HepG2 (cell line): ENCODE measurements around the gene BPIFB6. TPM values are rescaled to one million over a fixed set of nuclear protein-coding genes. Genes with fewer than 3 reads are reported as not detected.

Experiments
- ATF7 ChIP-seq, 2 experiments: fragments of 450-650 bp in 1 of 2; sonication (generic) in 1 of 2; formaldehyde crosslinking in 1 of 2; IDR thresholded peaks; 2 replicates each; pipeline versions ENCODE4 v1.4.0 to v1.6.1; 2016 to 2020; ENCODE audit warnings: antibody characterized with exemption in 1 of 2, mild to moderate bottlenecking in 1 of 2, missing genetic modification reagents in 1 of 2
- CBX2 ChIP-seq, 2 experiments: fragments of 200-600 bp in 1 of 2; sonication (generic); formaldehyde crosslinking in 1 of 2; IDR thresholded peaks; 2 replicates each; pipeline versions ENCODE4 v1.7.0 to v1.8.1; 2018 to 2022; ENCODE audit warnings: low read depth in 2 of 2, low read length in 1 of 2, mild to moderate bottlenecking in 1 of 2, missing genetic modification reagents in 1 of 2
- CENPBD1 ChIP-seq: sonication (generic); formaldehyde crosslinking; IDR thresholded peaks from 2 replicates; pipeline ENCODE4 v1.8.0; 2022; ENCODE audit warnings: missing genetic modification reagents, low read depth, mild to moderate bottlenecking, borderline replicate concordance
- GATAD2A ChIP-seq: IDR thresholded peaks from 2 replicates; pipeline ENCODE4 v1.6.1; 2016
- HHEX ChIP-seq: IDR thresholded peaks from 2 replicates; pipeline ENCODE4 v1.6.1; 2016; ENCODE audit warnings: control low read depth
- IRF9 ChIP-seq: sonication (generic); formaldehyde crosslinking; IDR thresholded peaks from 2 replicates; pipeline ENCODE4 v1.8.0; 2022; ENCODE audit warnings: missing genetic modification reagents, mild to moderate bottlenecking, borderline replicate concordance
- MIXL1 ChIP-seq: IDR thresholded peaks from 2 replicates; pipeline ENCODE4 v1.6.1; 2016
- MNT ChIP-seq: fragments of 450-650 bp; IDR thresholded peaks from 2 replicates; pipeline ENCODE4 v1.6.1; 2016
- PBX3 ChIP-seq: sonication (generic); formaldehyde crosslinking; IDR thresholded peaks from 2 replicates; pipeline ENCODE4 v1.8.1; 2023; ENCODE audit warnings: missing genetic modification reagents, inconsistent platforms, borderline replicate concordance
- POLR2AphosphoS5 ChIP-seq: IDR thresholded peaks from 2 replicates; pipeline ENCODE4 v1.6.1; 2012; ENCODE audit warnings: low read depth, low read length
- RARA ChIP-seq: IDR thresholded peaks from 2 replicates; pipeline ENCODE4 v1.6.1; 2016; ENCODE audit warnings: missing genetic modification reagents, missing compliant biosample characterization
- REST ChIP-seq, 2 experiments: IDR thresholded peaks; 2 replicates each; pipeline ENCODE4 v1.6.1; 2011 to 2012; ENCODE audit warnings: low read length in 2 of 2, borderline replicate concordance in 1 of 2, low read depth in 1 of 2, mild to moderate bottlenecking in 1 of 2, moderate library complexity in 1 of 2
- TCF7 ChIP-seq: sonication (generic); IDR thresholded peaks from 2 replicates; pipeline ENCODE4 v1.6.1; 2016; ENCODE audit warnings: antibody characterized with exemption, low read depth
- TMF1 ChIP-seq: sonication (generic); formaldehyde crosslinking; IDR thresholded peaks from 2 replicates; pipeline ENCODE4 v1.8.1; 2022; ENCODE audit warnings: low read depth, missing genetic modification reagents
- YEATS2 ChIP-seq: sonication (generic); formaldehyde crosslinking; IDR thresholded peaks from 2 replicates; pipeline ENCODE4 v1.4.0; 2020; ENCODE audit warnings: missing genetic modification reagents, borderline replicate concordance
- ZBTB20 ChIP-seq: sonication (generic); formaldehyde crosslinking; IDR thresholded peaks from 2 replicates; pipeline ENCODE4 v1.8.1; 2023; ENCODE audit warnings: missing genetic modification reagents, low read depth, mild to moderate bottlenecking, borderline replicate concordance
- ZNF274 ChIP-seq: sonication (generic); formaldehyde crosslinking; IDR thresholded peaks from 2 replicates; pipeline ENCODE4 v1.5.1; 2020; ENCODE audit warnings: mild to moderate bottlenecking, missing genetic modification reagents
- ZNF616 ChIP-seq: sonication (generic); formaldehyde crosslinking; IDR thresholded peaks from 2 replicates; pipeline ENCODE4 v1.5.0; 2020; ENCODE audit warnings: low read depth, mild to moderate bottlenecking, missing genetic modification reagents
- ZNF678 ChIP-seq: sonication (generic); formaldehyde crosslinking; IDR thresholded peaks from 2 replicates; pipeline ENCODE4 v1.4.0; 2020; ENCODE audit warnings: mild to moderate bottlenecking, missing genetic modification reagents
- ZNF792 ChIP-seq: IDR thresholded peaks from 2 replicates; pipeline ENCODE4 v1.6.1; 2016
- ZNF83 ChIP-seq: sonication (generic); formaldehyde crosslinking; IDR thresholded peaks from 2 replicates; pipeline ENCODE4 v1.4.0; 2020; ENCODE audit warnings: missing genetic modification reagents, mild to moderate bottlenecking, borderline replicate concordance
- ZZZ3 ChIP-seq: sonication (generic); formaldehyde crosslinking; IDR thresholded peaks from 2 replicates; pipeline ENCODE4 v1.4.0; 2020; ENCODE audit warnings: missing genetic modification reagents, mild to moderate bottlenecking, borderline replicate concordance
- polyA plus RNA-seq, 8 experiments: library from polyadenylated mRNA; depleted of rRNA in 3 of 8; stranded (reverse) in 7 of 8; unstranded in 1 of 8; fragments of >200 nt; fragmentation: Illumina TruSeq in 4 of 8; extraction: Trizol in 4 of 8; gene quantifications; 2 replicates each; pipeline versions ENCODE4 v1.2.1 to v1.2.3, GENCODE V29; 2011 to 2016; ENCODE audit warnings: low read depth in 4 of 8, missing spikeins in 1 of 8, mixed read lengths in 1 of 8; ENCODE audit not compliant: insufficient read depth in 1 of 8
- total RNA-seq, 5 experiments: library from RNA; depleted of rRNA; stranded (reverse); fragments of >200 nt; fragmentation: Illumina TruSeq; extraction: Trizol; gene quantifications; 2 replicates each; pipeline ENCODE4 v1.2.3, GENCODE V29; 2016; ENCODE audit warnings: low read depth in 1 of 5

The BPIFB6 gene
- total and polyA plus RNA-seq, 2 of the 13 experiments (the other 11 are each of a cell fraction or from before 2014, with no cell fraction given) = 0.13 to 1.7 TPM

- TF ChIP-seq IRF9 (no peak; the same call in 1 of the 2 replicates), ZZZ3 (CRISPR knock-in tag) (no peak), ZNF274 (CRISPR knock-in tag) (no peak), HHEX (CRISPR knock-in tag) (no peak), YEATS2 (CRISPR knock-in tag) (no peak), PBX3 (no peak), CENPBD1 (no peak), ATF7 (IDR thresholded peaks at IDR 0.05) (no peak), ATF7 (CRISPR knock-in tag; IDR thresholded peaks at IDR 0.05) (no peak; the same call in 1 of the 2 replicates), MNT (peak; percentile 88), ZNF792 (CRISPR knock-in tag) (no peak), MIXL1 (CRISPR knock-in tag) (0 out of 2 replicates have a peak, but pooled peaks have one; percentile 9), POLR2AphosphoS5 (no peak; the same call in 1 of the 2 replicates), GATAD2A (no peak), REST (IDR thresholded peaks at IDR 0.05; ENCODE audit: borderline replicate concordance in 1 of 2, low read depth in 1 of 2, low read length in 2 of 2) (no peak), TMF1 (CRISPR knock-in tag) (no peak), TCF7 (no peak), ZNF83 (CRISPR knock-in tag) (no peak), RARA (peak; percentile 49; the same call in 1 of the 2 replicates), CBX2 (IDR thresholded peaks at IDR 0.05; ENCODE audit: low read depth, low read length) (no peak), CBX2 (CRISPR knock-in tag; IDR thresholded peaks at IDR 0.05; ENCODE audit: low read depth) (no peak), ZNF678 (CRISPR knock-in tag) (no peak), ZNF616 (peak; percentile 54; the same call in 1 of the 2 replicates), ZBTB20 (CRISPR knock-in tag) (no peak)
Observed at GRCh38 chr20:33006776-33007375, 24.6 kb upstream of the BPIFB6 start (continued).
